Stimulated activated CD8-positive, alpha-beta memory T cell treated with anti-CD3 and anti-CD28 coated beads, Interleukin-7, amount 100 ng/mL, for 4 hours (primary cell): ENCODE measurements around the gene PNPLA8.
"Not testable (repeated sequence)": the region's sequence is repeated elsewhere in the genome, so short reads cannot be mapped to it uniquely, and the experiment has no call there.

Experiments used
- DNase-seq, 2 donors: peaks; one replicate each; pipeline ENCODE4 v3.0.0-alpha.2; 2020; ENCODE audit warnings: low read depth in 2 of 2

The PNPLA8 gene

GRCh38 chr7:108525985-108526767, at the start of gene PNPLA8:
PNPLA8 (minus strand) TSS chr7:108526135; CDS start chr7:108515491, 10,644 bp downstream.
- DNase-seq: peak; percentile 100

GRCh38 chr7:108575156-108575555, 49.2 kb upstream of the PNPLA8 start:
- no peak for DNase-seq

- DNase-seq: no peak
Observed at GRCh38 chr7:108572480-108572879, 46.5 kb upstream of the PNPLA8 start.

DNA sequence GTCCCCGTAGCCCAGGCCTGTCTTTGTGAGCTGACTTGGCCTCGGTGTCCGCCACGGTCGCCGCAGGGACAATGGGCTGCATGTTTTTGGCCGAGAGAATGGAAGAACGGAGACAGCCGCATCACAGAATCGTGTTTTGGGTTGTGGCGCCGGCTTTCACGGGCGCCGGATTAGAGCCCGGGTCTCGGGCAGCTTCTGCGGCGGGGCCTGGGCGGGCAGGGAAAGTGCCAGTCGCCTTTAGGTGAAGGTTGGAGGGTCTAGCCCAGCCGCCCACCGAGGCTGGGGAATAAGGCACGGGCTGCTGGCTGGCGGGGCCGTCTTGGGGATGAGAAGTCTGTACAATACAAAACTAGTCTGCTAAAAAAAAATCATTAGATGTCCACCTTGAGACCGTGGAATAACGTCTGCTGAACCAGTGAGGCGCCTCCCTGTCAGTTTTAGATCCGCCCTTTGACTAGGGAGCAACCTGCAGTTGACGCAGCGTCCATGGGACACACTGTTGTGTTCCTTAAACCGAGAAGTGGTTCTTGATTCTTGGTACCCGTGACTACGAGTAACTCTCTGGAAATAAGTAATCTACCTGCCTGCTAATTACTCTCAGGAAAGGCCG, 44.3 kb upstream of the PNPLA8 start:
- DNase-seq: peak; percentile 16 to 26

DNA sequence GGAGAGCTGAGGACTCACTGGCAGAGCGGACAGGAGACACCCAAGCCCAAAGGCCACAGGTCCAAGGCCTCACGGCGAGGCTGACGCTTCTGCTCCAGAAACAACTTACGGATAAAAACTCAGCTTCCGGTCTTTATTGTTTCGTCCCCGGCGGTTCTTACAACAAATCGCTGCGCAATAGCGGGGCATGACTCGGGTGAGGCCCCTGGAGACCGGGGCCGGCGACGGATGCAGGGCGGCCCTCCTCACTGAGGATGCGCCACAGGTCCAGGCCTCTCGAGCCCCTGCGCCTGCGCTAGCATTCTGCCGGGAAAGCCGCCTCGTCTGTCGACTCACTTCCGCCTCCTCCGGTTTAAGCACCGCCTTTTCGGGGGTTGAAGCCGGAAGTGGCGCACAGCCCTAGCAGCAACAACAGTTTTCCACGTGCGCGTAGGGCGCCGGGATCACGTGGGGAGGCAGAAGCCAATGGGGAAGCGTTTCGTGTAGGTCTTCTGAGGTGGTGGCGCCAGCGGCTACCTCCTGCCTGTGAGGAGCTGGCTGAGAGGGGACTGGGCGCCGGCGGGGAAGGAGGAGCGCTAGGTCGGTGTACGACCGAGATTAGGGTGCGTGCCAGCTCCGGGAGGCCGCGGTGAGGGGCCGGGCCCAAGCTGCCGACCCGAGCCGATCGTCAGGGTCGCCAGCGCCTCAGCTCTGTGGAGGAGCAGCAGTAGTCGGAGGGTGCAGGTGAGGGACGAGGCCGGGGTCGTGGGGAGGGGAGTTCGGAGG, 43.6 kb upstream of the PNPLA8 start, which contains the start of the genes DNAJB9 and THAP5:
Gene DNAJB9, plus strand, starts transcription at position 494 of the 765 bp plus-strand sequence. CDS start 1,853 bp downstream, outside the sequence.
Gene THAP5, minus strand, starts transcription at position 326 of the 765 bp plus-strand sequence. Its CDS starts 137 bp downstream, at position 189.
- DNase-seq: peak; percentile 99

DNA sequence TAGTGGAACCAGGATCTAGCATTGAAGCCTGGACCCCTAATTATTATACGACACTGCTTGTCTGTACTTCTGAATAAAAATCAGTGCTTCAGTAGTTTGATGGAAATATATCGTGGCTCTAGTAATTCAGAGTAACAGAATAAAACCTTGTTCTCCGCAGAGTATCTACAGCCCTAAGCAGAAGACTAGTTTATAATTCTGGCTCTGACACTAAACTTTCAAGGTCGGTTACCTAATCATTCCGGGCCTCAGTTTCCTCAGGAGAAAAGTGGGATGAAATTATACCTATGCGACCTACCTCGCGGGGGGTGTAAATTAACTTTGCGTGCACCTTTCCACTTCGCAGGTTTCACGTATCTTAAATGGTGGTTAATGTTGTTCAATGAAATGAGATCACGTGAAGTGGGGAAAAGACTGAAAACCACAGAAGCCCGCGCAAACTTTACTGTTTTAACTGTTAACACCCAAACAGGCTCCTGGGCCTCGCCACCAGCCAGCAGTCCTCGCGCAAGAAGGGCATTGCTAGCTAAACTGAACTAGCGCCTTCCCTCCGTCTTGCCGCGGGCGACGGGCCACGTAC, 43.0 kb upstream of the PNPLA8 start:
- no peak for DNase-seq

DNA sequence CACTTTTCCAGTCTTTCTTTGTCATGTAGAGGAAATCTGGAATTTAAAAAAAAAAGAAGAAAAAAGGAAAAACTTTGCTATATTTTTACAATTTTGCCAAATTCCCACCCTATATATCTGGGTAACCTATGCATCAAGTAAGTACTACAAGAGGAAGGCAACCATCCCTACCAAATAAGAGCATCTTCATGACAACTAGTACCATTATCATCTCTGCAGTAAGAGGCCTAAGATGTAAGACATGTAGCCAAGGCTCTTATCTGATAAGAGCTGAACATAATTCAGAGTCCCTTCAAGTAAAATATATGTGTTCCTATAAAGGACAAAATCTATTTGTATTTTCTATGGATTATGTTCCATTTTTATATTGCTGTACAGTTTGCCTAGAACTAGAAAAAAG, 40.1 kb upstream of the PNPLA8 start:
- no peak for DNase-seq

DNA sequence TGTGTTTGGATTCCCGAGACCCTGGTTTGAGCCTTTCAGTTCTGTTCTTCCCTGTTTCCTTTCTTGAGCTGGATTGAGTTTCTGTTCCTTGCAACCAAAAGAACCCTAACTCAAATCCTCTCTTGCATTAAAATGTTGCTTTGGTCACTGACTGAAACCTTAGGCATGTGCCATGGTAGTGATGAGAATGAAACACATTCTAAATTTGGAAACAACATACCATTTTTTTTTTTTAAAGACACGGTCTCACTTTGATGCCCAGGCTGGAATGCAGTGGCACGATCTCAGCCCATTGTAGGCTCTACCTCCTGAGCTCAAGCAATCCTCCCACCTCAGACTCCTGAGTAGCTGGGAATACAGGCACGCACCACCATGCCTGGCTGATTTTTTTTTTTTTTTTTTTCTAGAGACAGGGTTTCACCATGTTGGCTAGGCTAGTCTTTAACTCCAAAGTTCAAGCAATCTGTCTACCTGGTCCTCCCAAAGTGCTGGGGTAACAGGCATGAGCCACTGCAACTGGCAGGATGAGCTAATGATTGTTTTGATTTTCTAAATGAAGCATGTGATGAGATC, 35.2 kb upstream of the PNPLA8 start:
- DNase-seq: no peak

- no peak for DNase-seq
Observed at GRCh38 chr7:108559253-108559652, 33.3 kb upstream of the PNPLA8 start.

DNA sequence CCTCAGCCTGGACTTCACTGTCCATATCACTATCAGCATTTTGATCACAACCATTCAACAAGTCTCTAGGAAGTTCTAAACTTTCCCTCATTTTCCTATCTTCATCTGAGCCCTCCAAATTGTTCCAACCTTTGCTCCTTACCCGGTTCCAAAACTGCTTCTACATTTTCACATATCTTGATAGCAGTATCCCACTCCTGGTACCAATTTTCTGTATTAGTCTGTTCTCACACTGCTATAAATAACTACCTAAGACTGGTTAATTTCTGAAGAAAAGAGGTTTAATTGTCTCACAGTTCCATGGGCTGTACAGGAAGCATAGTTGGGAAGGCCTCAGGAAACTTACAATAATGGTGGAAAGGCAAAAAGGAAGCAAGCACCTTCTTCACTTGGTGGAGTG, 31.7 kb upstream of the PNPLA8 start:
- DNase-seq: no peak

DNA sequence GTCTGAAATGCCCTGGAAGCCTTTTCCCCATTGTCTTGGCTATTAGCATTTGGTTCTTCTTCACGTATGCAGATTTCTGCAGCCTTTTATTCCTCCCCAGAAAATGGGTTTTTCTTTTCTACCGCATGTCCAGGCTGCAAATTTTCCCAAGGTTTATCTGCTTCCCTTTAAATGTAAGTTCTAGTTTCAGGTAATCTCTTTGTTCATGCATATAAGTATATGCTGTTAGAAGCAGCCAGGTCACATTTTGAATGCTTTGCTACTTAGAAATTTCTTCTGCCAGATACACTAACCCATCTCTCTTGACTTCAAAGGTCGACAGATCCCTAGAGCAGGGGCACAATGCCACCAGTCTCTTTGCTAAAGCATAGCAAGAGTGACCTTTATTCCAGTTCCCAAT, 31.3 kb upstream of the PNPLA8 start:
- no peak for DNase-seq

- DNase-seq: not testable (repeated sequence)
Observed at GRCh38 chr7:108556665-108557064, 30.7 kb upstream of the PNPLA8 start.

DNA sequence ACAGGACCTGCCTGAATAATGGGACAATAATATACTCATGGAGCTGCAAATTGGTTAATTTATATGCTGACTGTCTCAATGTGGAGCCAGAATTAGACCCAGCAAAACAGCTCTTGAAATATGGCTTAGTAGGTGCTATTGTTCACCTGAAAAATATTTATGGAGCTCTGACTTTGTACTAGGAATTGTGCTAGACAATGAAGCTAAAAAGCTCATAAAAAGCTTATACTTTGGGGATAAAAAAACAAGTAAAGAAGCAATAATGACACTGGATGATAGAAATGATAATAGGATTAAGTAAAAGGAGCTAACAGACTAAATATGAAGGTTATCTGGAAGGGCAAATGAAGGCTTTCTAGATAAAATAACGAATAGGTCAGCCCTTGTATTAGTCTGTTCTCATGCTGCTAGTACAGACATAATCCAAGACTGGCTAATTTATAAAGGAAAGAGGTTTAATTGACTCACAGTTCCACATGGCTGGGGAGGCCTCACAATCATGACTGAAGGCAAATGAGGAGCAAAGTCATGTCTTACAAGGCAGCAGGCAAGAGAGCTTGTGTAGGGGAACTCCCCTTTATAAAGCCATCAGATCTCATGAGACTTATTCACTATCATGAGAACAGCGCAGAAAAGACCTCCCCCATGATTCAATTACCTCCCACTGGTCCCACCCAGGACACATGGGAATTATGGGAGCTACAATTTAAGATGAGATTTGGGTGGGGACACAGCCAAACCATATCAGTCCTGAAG, 22.4 kb upstream of the PNPLA8 start:
- not testable (repeated sequence) for DNase-seq

GRCh38 chr7:108541478-108541877, 15.5 kb upstream of the PNPLA8 start:
- DNase-seq: no peak

- not testable (repeated sequence) for DNase-seq
Observed at GRCh38 chr7:108538685-108539084, 12.8 kb upstream of the PNPLA8 start.

DNA sequence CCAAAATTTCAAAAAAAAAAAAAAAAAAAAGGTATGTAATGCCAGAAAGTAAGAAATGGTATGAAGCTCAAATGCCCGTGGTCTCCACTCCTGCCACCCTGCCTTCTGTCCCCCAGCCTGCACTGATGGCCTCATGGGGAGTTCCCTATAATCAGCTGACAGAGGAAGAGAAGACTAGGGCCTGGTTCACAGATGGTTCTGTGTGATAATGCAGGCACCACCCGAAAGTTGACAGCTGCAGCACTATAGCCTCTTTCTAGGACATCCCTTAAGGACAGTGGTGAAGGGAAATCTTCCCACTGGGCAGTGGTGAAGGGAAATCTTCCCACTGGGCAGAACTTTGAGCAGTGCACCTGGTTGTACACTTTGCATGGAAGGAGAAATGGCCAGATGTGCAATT, 12.3 kb upstream of the PNPLA8 start:
- DNase-seq: not testable (repeated sequence)

- DNase-seq: no peak
Observed at GRCh38 chr7:108537229-108537628, 11.3 kb upstream of the PNPLA8 start.

GRCh38 chr7:108535744-108536143, 9.8 kb upstream of the PNPLA8 start:
- DNase-seq: no peak

DNA sequence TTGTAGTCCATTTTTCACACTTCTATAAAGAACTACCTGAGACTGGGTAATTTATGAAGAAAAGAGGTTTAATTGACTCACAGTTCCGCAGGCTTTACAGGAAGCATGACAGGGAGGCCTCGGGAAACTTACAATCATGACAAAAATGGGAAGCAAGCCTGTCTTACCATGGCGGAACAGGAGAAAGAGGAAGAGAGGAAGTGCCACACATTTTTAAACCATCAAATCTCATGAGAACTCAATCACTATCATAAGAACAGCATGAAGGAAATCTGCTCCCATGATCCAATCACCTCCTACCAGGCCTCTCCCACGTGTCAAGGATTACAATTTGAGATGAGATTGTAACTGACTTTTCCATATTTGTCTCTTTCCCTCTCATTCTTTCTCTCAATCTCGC, 9.3 kb upstream of the PNPLA8 start:
- DNase-seq: no peak

DNA sequence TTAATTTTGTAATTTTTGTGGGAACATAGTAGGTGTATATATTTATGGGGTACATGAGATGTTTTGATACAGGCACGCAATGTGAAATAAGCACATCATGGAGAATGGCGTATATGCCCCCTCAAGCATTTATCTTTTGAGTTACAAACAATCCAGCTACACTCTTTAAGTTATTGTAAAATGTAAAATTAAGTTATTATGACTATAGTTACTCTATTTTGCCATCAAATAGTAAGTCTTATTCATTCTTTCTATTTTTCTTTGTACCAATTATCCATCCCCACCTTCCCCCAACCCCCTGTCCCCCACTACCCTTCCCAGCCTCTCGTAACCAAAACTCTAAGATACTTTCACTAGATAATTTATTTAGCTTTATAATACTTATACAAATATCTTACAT, 7.8 kb upstream of the PNPLA8 start:
- DNase-seq: no peak

GRCh38 chr7:108529341-108529740, 3.4 kb upstream of the PNPLA8 start:
- DNase-seq: no peak
